Measurements from ENCODE around the gene SATB1.

Gene SATB1

GRCh38 chr3:18396428-18396827 is 28.7 kb downstream of the SATB1 start:
- no peak for DNase-seq

DNA sequence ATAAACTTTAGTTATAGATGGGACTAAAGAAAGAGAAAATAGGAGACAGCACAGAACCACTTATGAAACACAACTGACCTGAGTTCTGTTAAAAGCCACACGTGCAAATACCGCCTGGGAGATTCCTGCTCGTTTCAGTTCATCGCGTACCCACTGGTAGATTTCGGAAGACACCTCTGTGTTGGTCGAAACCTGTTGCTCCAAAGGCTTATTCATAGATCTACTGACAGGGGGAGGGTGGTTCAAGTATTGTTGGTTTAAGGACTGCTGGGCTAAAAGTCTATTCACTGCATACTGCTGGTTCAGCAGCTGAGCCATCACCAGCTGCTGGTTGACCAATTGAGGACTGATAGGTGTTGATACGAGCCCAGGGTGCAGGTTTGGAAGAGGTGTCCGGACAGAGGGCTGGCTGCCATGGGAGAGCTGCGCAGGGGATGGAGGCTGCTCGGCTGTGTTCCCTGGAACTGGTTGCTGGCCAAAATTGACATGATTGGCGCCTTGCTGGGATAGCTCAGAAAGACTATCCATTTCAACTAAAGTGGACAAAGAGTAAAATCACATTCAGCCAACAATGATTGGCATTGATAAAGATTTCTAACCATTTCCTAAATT is 30.6 kb downstream of the SATB1 start:
- no peak for DNase-seq

GRCh38 chr3:18393906-18394305 is 31.2 kb downstream of the SATB1 start:
- DNase-seq, result no peak

GRCh38 chr3:18390024-18390660 is 35.0 kb downstream of the SATB1 start:
- DNase-seq, result no peak

DNA sequence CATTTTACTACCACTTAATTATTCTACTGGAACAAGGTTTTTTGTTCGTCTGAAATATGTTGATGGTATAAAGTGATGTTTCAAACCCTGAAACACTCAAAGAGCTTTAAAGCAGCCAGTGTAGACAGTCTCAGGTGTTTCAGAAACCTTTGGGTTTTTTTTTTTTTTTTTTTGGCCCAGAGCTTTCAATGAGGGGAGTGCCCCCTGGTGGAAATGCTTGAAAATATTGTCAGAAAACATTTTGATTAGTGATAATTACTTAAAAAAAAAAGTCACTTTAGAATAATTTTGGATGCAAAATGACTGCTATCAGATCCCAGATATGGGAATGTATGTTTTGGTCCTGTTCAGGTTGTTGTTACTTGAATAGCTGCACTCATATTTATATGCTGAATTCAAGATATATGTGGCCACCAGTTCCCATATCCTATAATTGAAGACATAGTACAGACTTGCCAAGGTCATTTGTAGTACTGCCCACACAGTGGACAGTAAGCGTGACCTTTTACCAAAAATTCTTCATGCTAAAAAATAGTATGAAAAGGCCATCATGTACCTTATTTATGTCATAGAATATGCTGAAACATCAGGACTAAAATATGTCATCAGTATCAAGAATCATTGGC is 35.9 kb downstream of the SATB1 start:
- DNase-seq, result peak; percentile 21

GRCh38 chr3:18386274-18386890 is 38.8 kb downstream of the SATB1 start:
- DNase-seq, result no peak

DNA sequence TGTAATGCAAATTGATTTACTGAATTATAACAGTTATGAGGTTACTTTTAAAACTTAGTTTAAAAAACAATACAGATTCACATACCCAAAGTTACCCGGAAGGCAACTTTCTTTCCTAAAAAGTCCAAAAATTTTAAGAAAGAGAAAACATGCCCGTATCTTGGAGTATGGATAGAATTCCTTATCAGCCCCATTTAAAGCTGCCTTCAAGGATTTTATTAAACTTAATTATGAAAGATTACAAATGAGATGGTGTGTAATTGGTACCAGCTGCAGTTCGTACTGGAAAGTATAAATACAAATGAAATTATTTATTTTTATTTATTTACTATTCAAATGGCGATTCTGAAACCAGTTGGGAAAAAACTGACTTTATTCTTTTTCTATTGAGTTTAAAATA is 39.4 kb downstream of the SATB1 start:
- no peak for DNase-seq

GRCh38 chr3:18382760-18383369 is 42.3 kb downstream of the SATB1 start:
- no peak for DNase-seq

- peak; percentile 17 for DNase-seq
These were observed 45.5 kb downstream of the SATB1 start for GRCh38 chr3:18379647-18380046.

- peak; percentile 77 for DNase-seq
These were observed 46.9 kb downstream of the SATB1 start for GRCh38 chr3:18378218-18378617.

- DNase-seq, result no peak
These were observed 48.5 kb downstream of the SATB1 start for GRCh38 chr3:18376682-18377081.

DNA sequence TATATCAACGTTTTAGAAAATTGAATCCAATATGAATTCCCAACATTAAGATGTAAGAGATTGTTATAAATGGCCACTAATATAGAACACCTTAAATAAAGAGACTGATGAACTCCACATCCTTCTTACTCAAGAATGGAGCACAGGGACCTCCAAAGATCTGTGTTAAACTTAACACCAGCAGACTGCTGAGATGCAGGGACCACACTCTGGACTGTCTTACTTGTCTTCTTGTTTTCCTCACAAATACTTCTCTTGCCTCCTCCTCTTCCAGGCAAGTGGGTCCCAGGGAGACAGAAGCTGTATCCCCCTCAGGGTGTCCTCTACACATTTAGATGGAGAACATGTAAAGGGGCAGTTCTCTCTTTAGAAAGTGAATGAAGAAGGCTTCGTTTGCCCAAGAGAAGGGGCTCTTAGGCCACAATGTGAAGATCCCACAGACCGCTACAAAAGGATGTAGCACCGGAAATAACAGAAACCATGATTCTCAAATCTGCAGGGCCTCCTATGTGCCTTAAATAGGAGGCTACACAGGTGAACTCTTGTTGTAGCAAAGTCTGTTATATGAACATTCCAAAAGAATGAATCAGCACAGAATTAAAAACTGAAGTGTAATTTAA is 52.2 kb downstream of the SATB1 start:
- DNase-seq, result no peak

DNA sequence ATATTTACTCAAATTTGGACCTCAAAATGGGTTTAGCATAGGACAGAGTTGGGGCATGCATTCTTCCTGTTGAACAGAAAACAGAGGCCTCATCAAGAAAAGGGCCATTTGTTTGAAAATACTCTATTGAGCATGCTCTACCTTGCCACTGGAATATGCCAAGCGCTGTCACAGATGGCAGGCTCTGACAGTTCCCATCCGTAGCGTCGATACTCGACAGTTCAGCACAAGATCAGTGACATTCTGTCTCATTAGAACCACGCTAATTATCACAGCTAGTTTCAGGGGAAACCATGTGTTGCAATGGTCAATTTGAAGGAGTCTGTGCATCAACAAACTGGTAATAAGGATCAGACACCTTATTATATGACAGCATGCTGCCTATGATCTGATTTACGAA is 54.5 kb downstream of the SATB1 start:
- DNase-seq, result no peak

- peak; percentile 2 for DNase-seq
These were observed 55.5 kb downstream of the SATB1 start for GRCh38 chr3:18369551-18370185.

DNA sequence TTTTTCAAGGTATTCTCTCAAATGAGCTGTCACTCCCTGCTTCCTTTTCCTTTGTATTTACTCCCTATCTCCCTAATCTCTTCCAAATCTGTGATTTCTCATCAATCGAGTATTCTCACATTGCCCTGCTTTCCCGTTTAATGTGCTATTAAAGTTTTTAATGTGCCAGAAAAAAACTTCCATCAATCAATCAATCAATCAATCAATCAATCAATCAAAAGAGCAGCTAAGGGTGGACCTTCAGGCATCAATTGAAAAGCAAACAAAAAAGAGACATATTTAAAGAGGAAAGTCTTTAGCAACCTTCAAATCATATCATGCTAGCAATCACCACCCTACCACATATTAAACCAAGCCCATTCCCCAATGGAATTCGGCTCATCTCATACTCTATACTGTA is 58.9 kb downstream of the SATB1 start:
- DNase-seq, result no peak

DNA sequence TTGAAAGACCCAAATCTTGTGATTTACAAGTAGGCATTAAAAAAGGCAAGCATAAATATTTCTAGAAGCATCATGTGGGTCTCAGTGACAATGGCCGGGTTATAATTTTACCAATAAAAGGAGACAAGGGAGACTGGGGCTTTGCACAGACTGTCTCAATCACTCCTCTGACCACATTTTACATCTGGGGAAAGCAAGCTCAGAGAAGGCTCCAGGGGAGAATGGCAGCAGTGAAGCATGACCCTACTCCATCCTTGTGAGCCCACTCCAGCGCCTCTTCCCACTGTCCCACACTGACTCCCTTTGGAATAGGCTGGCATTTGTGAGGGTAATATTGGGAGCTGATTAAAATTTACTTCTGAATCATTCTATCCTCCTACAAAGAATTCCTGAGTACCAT is 61.8 kb downstream of the SATB1 start:
- DNase-seq, result no peak

GRCh38 chr3:18357747-18358146 is 67.4 kb downstream of the SATB1 start:
- DNase-seq, result no peak

DNA sequence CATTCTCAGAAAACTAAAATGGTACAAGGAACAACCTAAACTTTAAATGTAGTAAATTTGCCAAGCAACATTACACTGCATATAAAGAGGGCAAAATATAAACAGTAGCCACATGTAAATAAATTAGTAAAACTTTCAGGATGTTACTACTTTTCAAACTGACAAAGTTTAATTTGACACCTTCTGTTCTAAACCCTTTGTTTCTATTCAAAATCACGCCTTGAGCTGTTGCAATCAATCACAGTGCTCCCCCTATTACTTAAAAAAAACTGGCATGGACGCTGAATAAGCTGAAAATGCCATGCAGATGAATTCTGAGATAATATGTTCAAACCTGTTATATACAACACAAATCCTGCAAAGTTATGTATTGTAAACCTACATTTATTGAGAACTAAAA is 69.3 kb downstream of the SATB1 start:
- DNase-seq, result no peak

DNA sequence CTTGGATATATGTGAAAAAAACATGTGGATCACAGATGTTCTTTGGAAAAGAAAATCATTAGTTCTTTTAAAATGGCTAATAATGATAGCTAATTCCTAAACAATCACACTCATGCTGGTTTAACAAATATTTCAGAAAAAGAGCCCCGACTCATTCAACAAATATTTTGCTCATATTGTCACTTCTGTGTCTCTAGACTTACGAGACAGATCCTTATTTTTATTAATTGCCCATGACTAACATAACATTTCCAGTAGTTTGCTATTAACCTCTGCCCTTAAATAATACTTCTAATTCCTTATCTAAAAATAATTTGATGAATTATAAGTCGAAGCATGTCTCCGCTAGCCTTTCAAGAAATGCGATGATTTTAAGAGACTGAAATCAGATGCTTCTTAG is 70.4 kb downstream of the SATB1 start:
- DNase-seq, result no peak

DNA sequence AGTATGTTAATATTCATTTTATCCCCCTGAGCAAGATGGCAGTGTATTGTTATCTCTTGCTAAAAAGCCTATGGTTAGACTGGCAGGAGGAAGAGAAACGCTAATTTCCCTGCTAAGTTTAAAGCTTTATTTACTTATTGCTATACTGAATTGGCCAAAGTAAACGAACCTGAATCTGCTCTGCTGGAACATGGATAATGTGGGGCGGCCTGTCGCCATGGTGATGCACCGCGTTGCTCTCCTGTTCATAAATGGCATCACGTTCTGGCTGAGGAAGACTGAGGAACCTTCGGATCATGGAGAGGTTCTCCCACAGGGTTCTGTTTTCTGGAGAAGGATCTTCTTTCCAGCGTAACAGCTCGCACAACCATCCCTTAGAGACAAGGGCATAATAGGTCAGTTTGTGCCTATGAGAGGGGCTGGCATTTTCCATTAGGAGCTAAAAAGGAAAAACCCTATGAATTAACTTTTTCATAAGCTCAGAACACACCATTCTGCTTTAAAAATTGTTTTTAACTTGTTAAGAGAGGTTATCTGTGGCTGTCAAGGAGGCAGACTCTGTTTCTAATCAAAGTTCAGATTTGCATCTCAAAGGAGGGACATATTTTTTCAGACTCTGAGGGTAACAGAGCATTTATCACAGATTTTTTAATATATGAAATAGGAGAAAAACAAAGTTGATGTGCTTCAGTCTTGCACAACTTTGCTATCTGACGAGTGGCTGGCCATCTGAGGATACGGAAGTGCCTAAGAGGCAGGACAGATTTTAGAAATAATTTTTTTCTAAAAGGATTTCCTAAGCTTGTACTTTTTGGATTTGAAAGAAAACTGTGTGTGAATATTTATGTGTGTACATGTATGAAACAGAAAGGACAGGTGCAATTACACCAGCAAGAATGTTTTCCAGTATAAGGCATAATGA is 73.1 kb downstream of the SATB1 start:
- DNase-seq, result peak; percentile 69

DNA sequence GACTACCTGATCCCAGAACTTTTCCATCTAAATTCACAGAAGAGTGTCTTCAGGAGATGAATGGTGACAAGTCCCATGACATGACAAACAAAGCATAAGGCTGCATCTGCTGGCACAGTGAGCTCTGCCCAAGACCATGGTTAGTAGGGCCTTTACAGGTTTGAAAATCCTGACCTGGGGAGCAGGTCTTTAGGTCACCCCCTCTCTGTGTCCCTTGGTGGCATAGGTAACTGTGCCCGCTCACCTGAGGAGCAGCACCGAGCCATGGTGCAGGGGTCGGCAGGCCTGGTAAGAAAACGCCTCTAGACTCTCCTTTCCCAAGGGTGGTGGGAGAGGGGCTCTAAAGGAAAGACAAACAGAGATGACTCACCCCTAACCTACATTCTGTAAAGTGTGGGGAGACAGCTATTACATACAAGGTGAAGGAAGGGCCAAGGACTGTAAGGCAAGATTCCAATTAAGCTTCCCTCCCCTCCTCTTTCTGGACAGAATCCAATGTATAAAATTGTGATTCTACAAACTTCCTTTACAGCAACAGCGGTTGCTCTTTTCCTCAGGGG is 74.0 kb downstream of the SATB1 start:
- DNase-seq, result no peak
